ENCODE results near the gene EFEMP2. TPM values are rescaled to one million over a fixed set of nuclear protein-coding genes. Genes with fewer than 3 reads are reported as not detected.

The EFEMP2 gene
- total RNA-seq, 2 donors from 2014 or later: 111 to 131 TPM

GRCh38 chr11:65888163-65888814 lies 15.7 kb upstream of the EFEMP2 start, which contains the start of gene FIBP:
Gene FIBP, minus strand, starts transcription at chr11:65888471. Its CDS starts 53 bp downstream, at chr11:65888418.
- DNase-seq (ENCODE audit: low spot score): peak; percentile 99
- intact Hi-C loops (cut with DNase I): loop anchor here in 1 of 2 donors (10.0 kb wide), 1 partner anchor 77 kb away; the partner anchor contains the start of gene SART1

- intact Hi-C loops (cut with DNase I): loop anchor here in 1 of 2 donors (10.0 kb wide), 1 partner anchor 77 kb away; the partner anchor contains the start of gene SART1
- no peak for DNase-seq (ENCODE audit: low spot score)
These were observed 15.1 kb upstream of the EFEMP2 start for GRCh38 chr11:65887723-65888162.

GRCh38 chr11:65886826-65887722 lies 14.5 kb upstream of the EFEMP2 start:
- intact Hi-C loops (cut with DNase I): loop anchor here in 1 of 2 donors (10.0 kb wide), 1 partner anchor 78 kb away; the partner anchor contains the start of gene SART1
- no peak for DNase-seq (ENCODE audit: low spot score)

GRCh38 chr11:65885808-65886536 lies 13.4 kb upstream of the EFEMP2 start:
- DNase-seq (ENCODE audit: low spot score): no peak
- intact Hi-C loops (cut with DNase I): loop anchor here in 1 of 2 donors (2.0 to 10.0 kb wide), 2 partner anchors 79 to 103 kb away; partner anchors contain the start of gene SART1

GRCh38 chr11:65885231-65885630 lies 12.6 kb upstream of the EFEMP2 start:
- intact Hi-C loops (cut with DNase I): loop anchor here in 1 of 2 donors (2.0 to 10.0 kb wide), 2 partner anchors 80 to 104 kb away; partner anchors contain the start of gene SART1
- no peak for DNase-seq (ENCODE audit: low spot score)

GRCh38 chr11:65884716-65885092 lies 12.1 kb upstream of the EFEMP2 start:
- DNase-seq (ENCODE audit: low spot score): peak; percentile 91
- intact Hi-C loops (cut with DNase I): loop anchor here (2.0 to 10.0 kb wide), 3 partner anchors 80 to 104 kb away; partner anchors contain the start of gene SART1 (in 1 of the 2)

- no peak for DNase-seq (ENCODE audit: low spot score)
These were observed 11.5 kb upstream of the EFEMP2 start for GRCh38 chr11:65883786-65884715.

GRCh38 chr11:65883058-65883761 lies 10.6 kb upstream of the EFEMP2 start:
- DNase-seq (ENCODE audit: low spot score): no peak
- intact Hi-C loops (cut with DNase I): loop anchor here (5.0 to 10.0 kb wide), 2 partner anchors 82 to 104 kb away; partner anchors contain the start of gene SART1 (in 1 of the 2)

More at GRCh38 chr11:65883786-65884715, 11.5 kb upstream of the EFEMP2 start:
- intact Hi-C loops (cut with DNase I): loop anchor here (2.0 to 10.0 kb wide), 3 partner anchors 81 to 105 kb away; partner anchors contain the start of gene SART1 (in 1 of the 2)

GRCh38 chr11:65882120-65883057 lies 9.8 kb upstream of the EFEMP2 start:
- intact Hi-C loops (cut with DNase I): loop anchor here (5.0 to 10.0 kb wide), 2 partner anchors 82 to 105 kb away; partner anchors contain the start of gene SART1 (in 1 of the 2)
- DNase-seq (ENCODE audit: low spot score): no peak

- no peak for DNase-seq (ENCODE audit: low spot score)
- intact Hi-C loops (cut with DNase I): loop anchor here (5.0 to 10.0 kb wide), 2 partner anchors 84 to 106 kb away; partner anchors contain the start of gene SART1 (in 1 of the 2)
These were observed 8.3 kb upstream of the EFEMP2 start for GRCh38 chr11:65880844-65881421.

- intact Hi-C loops (cut with DNase I): loop anchor here (5.0 to 10.0 kb wide), 2 partner anchors 85 to 107 kb away; partner anchors contain the start of gene SART1 (in 1 of the 2)
- no peak for DNase-seq (ENCODE audit: low spot score)
These were observed 7.4 kb upstream of the EFEMP2 start for GRCh38 chr11:65880027-65880426.

GRCh38 chr11:65879617-65880016 lies 7.0 kb upstream of the EFEMP2 start, which contains the start of gene CTSW:
Gene CTSW, plus strand, starts transcription at chr11:65879837. Its CDS starts 18 bp downstream, at chr11:65879855.
- DNase-seq (ENCODE audit: low spot score): no peak
- intact Hi-C loops (cut with DNase I): loop anchor here (5.0 to 10.0 kb wide), 2 partner anchors 85 to 108 kb away; partner anchors contain the start of gene SART1 (in 1 of the 2)

GRCh38 chr11:65873318-65874156 lies 937 bp upstream of the EFEMP2 start:
- DNase-seq (ENCODE audit: low spot score): peak; percentile 99
- intact Hi-C loops (cut with DNase I): no loop called here

- intact Hi-C loops (cut with DNase I): no loop called here
- DNase-seq (ENCODE audit: low spot score): peak; percentile 77
These were observed 620 bp downstream of the EFEMP2 start for GRCh38 chr11:65871811-65872548.
